Urothelium cell line (cell line): ENCODE results near the gene POLR2J3.
"Not testable (repeated sequence)": the region's sequence is repeated elsewhere in the genome, so short reads cannot be mapped to it uniquely, and the experiment has no call there.

Source experiments
- DNase-seq: peaks from one replicate; pipeline ENCODE4 v3.0.0; 2011; ENCODE audit warnings: low spot score, mixed read lengths
- FAIRE-seq: peaks from 2 replicates; lab custom pipeline; 2011; peaks lifted over from hg19 to GRCh38; lab: Jason Lieb, UNC

The POLR2J3 gene

GRCh38 chr7:102527182-102527581, 45.2 kb downstream of the POLR2J3 start:
- not testable (repeated sequence) for FAIRE-seq, DNase-seq

GRCh38 chr7:102524803-102525202, 47.6 kb downstream of the POLR2J3 start:
- FAIRE-seq: not testable (repeated sequence)

GRCh38 chr7:102520797-102521196, 51.6 kb downstream of the POLR2J3 start:
- not testable (repeated sequence) for DNase-seq, FAIRE-seq

More at GRCh38 chr7:102524803-102525202, 47.6 kb downstream of the POLR2J3 start:
- DNase-seq: not testable (repeated sequence)

GRCh38 chr7:102517550-102518147, 54.7 kb downstream of the POLR2J3 start, which contains the start of gene RASA4B:
TSS of gene RASA4B (minus strand) at chr7:102517777. CDS start at chr7:102517710, 67 bp downstream.
- FAIRE-seq, DNase-seq: not testable (repeated sequence)
